DLD1 (cell line): ENCODE data around the gene EPHA10.
"Not testable (repeated sequence)": the region's sequence is repeated elsewhere in the genome, so short reads cannot be mapped to it uniquely, and the experiment has no call there.

Source experiments
- in situ Hi-C: cut with HindIII; loops from 2 replicates; pipeline ENCODE4 v1.10.0; 2017; ENCODE audit warnings: low sequenced_read_pairs

EPHA10 gene

GRCh38 chr1:37717631-37718030, 47.3 kb downstream of the EPHA10 start:
- in situ Hi-C loops: no loop called here

- in situ Hi-C loops: no loop called here
Measured at GRCh38 chr1:37716321-37716720, 48.6 kb downstream of the EPHA10 start.

- in situ Hi-C loops: no loop called here
Measured at GRCh38 chr1:37714689-37715088, 50.2 kb downstream of the EPHA10 start.

- in situ Hi-C loops: no loop called here
Measured at GRCh38 chr1:37714226-37714625, 50.7 kb downstream of the EPHA10 start.

- in situ Hi-C loops: no loop called here
Measured at GRCh38 chr1:37708471-37708870, 56.4 kb downstream of the EPHA10 start.

- in situ Hi-C loops: no loop called here
Measured at GRCh38 chr1:37705399-37705798, 59.5 kb downstream of the EPHA10 start.

- in situ Hi-C loops: no loop called here
Measured at GRCh38 chr1:37704966-37705365, 60.0 kb downstream of the EPHA10 start.

GRCh38 chr1:37703061-37703460, 61.9 kb downstream of the EPHA10 start:
- in situ Hi-C loops: no loop called here

- in situ Hi-C loops: no loop called here
Measured at GRCh38 chr1:37701051-37701450, 63.9 kb downstream of the EPHA10 start.

GRCh38 chr1:37699147-37699546, 65.8 kb downstream of the EPHA10 start:
- in situ Hi-C loops: no loop called here

- in situ Hi-C loops: no loop called here
Measured at GRCh38 chr1:37697737-37698136, 67.2 kb downstream of the EPHA10 start.

- in situ Hi-C loops: no loop called here
Measured at GRCh38 chr1:37697090-37697489, 67.8 kb downstream of the EPHA10 start.

- in situ Hi-C loops: no loop called here
Measured at GRCh38 chr1:37692834-37693175, 72.1 kb downstream of the EPHA10 start.

GRCh38 chr1:37692078-37692833, 72.7 kb downstream of the EPHA10 start, which contains the start of gene CDCA8:
Gene CDCA8, plus strand, starts transcription at chr1:37692516. Its CDS starts 175 bp downstream, at chr1:37692691.
- in situ Hi-C loops: no loop called here

- in situ Hi-C loops: no loop called here
Measured at GRCh38 chr1:37691497-37692077, 73.3 kb downstream of the EPHA10 start.

GRCh38 chr1:37688926-37689325, 76.0 kb downstream of the EPHA10 start:
- in situ Hi-C loops: no loop called here

- in situ Hi-C loops: not testable (repeated sequence)
Measured at GRCh38 chr1:37687764-37688163, 77.2 kb downstream of the EPHA10 start.

GRCh38 chr1:37685722-37686121, 79.2 kb downstream of the EPHA10 start:
- in situ Hi-C loops: no loop called here

- in situ Hi-C loops: loop anchor here (5.0 kb wide), 1 partner anchor 87 kb away; the partner anchor contains the start of gene GNL2
Measured at GRCh38 chr1:37684182-37684581, 80.7 kb downstream of the EPHA10 start.

- in situ Hi-C loops: loop anchor here (5.0 kb wide), 1 partner anchor 85 kb away; the partner anchor contains the start of gene GNL2
Measured at GRCh38 chr1:37682334-37682987, 82.5 kb downstream of the EPHA10 start.

GRCh38 chr1:37680933-37681332, 84.0 kb downstream of the EPHA10 start:
- in situ Hi-C loops: loop anchor here (5.0 kb wide), 1 partner anchor 84 kb away; the partner anchor contains the start of gene GNL2

GRCh38 chr1:37677808-37678207, 87.1 kb downstream of the EPHA10 start:
- in situ Hi-C loops: no loop called here
